GM12892 (cell line): Measurements from ENCODE around the gene ECHDC1.

Source experiments
- POLR2A ChIP-seq: IDR thresholded peaks from 2 replicates; pipeline ENCODE4 v1.6.1; 2011; ENCODE audit warnings: low read depth, low read length, control low read depth
- POLR2AphosphoS5 ChIP-seq: IDR thresholded peaks from 2 replicates; pipeline ENCODE4 v1.6.1; 2011; ENCODE audit warnings: low read depth, low read length, control low read depth
- TAF1 ChIP-seq: IDR thresholded peaks from 2 replicates; pipeline ENCODE4 v1.6.1; 2011; ENCODE audit warnings: low read depth, mild to moderate bottlenecking, control low read depth, low read length, borderline replicate concordance

- TF ChIP-seq POLR2A (no peak), POLR2AphosphoS5 (no peak), TAF1 (no peak)
These were observed 6.6 kb upstream of the ECHDC1 start for GRCh38 chr6:127349980-127350379.
